Ascending aorta (tissue), 2 donors: ENCODE results near the gene P2RY6. TPM values are rescaled to one million over a fixed set of nuclear protein-coding genes. Genes with fewer than 3 reads are reported as not detected.

Experiments used
- DNase-seq, 2 donors: peaks; one replicate each; pipeline ENCODE4 v3.0.0-alpha.2; 2019; ENCODE audit warnings: low spot score in 2 of 2
- H3K27ac ChIP-seq, 2 donors: fragments of 200-600 bp; sonication (generic); one replicate each; pipeline ENCODE4 v1.5.1; 2016 to 2017; ENCODE audit warnings: mild to moderate bottlenecking in 1 of 2
- H3K27me3 ChIP-seq: fragments of 200-600 bp; sonication (generic); one replicate; pipeline ENCODE4 v1.5.1; 2017
- H3K36me3 ChIP-seq, 2 donors: fragments of 200-600 bp; sonication (generic); one replicate each; pipeline ENCODE4 v1.5.1; 2016
- H3K4me1 ChIP-seq, 2 donors: fragments of 200-600 bp; sonication (generic); one replicate each; pipeline ENCODE4 v1.5.1; 2016 to 2017; ENCODE audit warnings: mild to moderate bottlenecking in 1 of 2
- H3K4me3 ChIP-seq, 2 donors: fragments of 200-600 bp; sonication (generic); one replicate each; pipeline ENCODE4 v1.5.1; 2016 to 2017; ENCODE audit warnings: mild to moderate bottlenecking in 1 of 2
- H3K9me3 ChIP-seq, 2 donors: fragments of 200-600 bp; sonication (generic); one replicate each; pipeline ENCODE4 v1.5.1; 2016
- intact Hi-C: fragments of 100-400 bp; cut with DNase I; formaldehyde crosslinking; loops from one replicate; pipeline ENCODE4 v1.15.1; 2023
- total RNA-seq: library from RNA; depleted of rRNA; stranded (reverse); fragments of >200 nt; gene quantifications from one replicate; pipeline ENCODE4 v1.1.0, GENCODE V29; 2016
- TF ChIP-seq, protein P1 (sequence below), 3 experiments: fragments of 200-600 bp in 2 of 3; fragments of 450-650 bp in 1 of 3; sonication (generic) in 2 of 3; IDR thresholded peaks; one replicate each; pipeline ENCODE4 v1.5.1; 2016 to 2019; ENCODE audit warnings: antibody characterized with exemption in 3 of 3, mild to moderate bottlenecking in 1 of 3, moderate library complexity in 1 of 3

The P2RY6 gene
- total RNA-seq, 1 donor from 2014 or later = 8.8 TPM

DNA sequence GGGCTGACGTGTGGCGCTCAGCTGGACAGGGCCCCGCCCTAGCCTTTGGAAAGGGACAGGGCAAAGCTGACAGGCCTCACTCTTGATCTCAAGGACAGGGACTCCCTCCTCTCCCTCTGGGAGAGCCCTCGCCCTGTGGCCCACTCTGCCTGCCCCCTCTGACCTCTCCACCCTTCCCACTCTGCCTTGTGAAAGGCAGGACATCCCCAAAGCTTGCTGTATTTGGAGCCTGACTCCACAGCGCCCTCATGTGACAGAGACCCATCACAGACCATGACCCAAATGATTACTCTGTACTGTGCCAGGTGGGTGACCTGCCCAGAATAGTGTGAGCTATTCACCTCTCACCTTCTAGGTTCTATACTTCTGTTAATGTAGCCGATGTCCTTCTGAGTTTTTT, 35.3 kb upstream of the P2RY6 start:
- no peaks in the 10 kb centered on the region for H3K9me3 ChIP-seq
- H3K4me3 ChIP-seq = no peak overlapping the region
- H3K4me1 ChIP-seq = peaks cover 5 to 18% of the 10 kb centered on the region in 2 donors
- TF ChIP-seq, protein P1, sequence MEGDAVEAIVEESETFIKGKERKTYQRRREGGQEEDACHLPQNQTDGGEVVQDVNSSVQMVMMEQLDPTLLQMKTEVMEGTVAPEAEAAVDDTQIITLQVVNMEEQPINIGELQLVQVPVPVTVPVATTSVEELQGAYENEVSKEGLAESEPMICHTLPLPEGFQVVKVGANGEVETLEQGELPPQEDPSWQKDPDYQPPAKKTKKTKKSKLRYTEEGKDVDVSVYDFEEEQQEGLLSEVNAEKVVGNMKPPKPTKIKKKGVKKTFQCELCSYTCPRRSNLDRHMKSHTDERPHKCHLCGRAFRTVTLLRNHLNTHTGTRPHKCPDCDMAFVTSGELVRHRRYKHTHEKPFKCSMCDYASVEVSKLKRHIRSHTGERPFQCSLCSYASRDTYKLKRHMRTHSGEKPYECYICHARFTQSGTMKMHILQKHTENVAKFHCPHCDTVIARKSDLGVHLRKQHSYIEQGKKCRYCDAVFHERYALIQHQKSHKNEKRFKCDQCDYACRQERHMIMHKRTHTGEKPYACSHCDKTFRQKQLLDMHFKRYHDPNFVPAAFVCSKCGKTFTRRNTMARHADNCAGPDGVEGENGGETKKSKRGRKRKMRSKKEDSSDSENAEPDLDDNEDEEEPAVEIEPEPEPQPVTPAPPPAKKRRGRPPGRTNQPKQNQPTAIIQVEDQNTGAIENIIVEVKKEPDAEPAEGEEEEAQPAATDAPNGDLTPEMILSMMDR (IDR thresholded peaks at IDR 0.05) = peak; percentile 23 to 56 (median 41)
- no peaks in the 10 kb centered on the region for H3K36me3 ChIP-seq
- intact Hi-C loops = loop anchor here (1.0 kb wide), 1 partner anchor 51 kb away; no protein-coding TSS in a partner anchor
- no peaks in the 10 kb centered on the region for H3K27me3 ChIP-seq
- peak overlapping the region; percentile 67 to 76 for H3K27ac ChIP-seq
- DNase-seq = no peak

DNA sequence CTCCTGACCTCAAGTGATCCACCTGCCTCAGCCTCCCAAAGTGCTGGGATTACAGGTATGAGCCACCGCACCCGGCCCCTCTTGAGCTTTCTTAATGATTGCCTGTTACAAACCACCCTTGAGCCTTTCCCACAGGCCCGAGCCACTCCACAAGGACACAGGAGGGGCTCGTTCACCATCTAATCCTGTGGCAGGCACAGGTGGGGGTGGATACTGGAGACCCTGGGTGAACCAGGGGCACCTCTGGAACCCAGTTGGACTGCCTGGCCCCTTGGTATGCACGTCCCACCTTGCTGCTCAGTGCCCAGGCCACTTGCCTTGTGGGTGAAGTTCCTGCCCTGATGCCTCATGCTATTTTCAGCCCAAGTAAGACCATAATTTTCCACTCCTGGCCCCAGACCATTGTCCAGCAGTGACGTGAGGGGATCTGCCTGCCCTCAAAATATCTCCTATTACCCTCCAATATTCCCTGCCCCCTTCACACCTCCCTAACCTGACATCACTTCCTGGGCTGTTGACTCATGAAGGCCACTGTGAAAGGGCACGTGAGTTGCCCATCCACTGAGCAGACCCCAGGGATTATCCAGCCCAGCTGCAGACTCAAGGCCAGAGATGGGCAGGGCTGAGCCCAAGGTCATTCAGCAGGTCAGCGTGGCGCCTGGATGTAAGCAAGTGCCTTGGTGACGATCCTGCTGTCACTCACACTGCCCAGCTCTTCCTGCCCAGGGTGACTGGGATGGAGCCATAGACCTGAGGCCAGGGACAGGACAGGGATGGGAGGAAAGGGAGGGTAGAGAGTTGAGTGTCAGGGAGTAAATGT, 34.5 kb upstream of the P2RY6 start:
- Histone ChIP-seq H3K36me3 (no peaks in the 10 kb centered on the region), H3K4me1 (peaks cover 5 to 18% of the 10 kb centered on the region in 2 donors), H3K27ac (peak overlapping the region; percentile 67 to 76), H3K9me3 (no peaks in the 10 kb centered on the region), H3K4me3 (no peak overlapping the region), H3K27me3 (no peaks in the 10 kb centered on the region)
- DNase-seq = peak; percentile 51 to 87
- TF ChIP-seq, protein P1 (IDR thresholded peaks at IDR 0.05) = no peak
- intact Hi-C loops = loop anchor here (1.0 kb wide), 1 partner anchor 51 kb away; no protein-coding TSS in a partner anchor

DNA sequence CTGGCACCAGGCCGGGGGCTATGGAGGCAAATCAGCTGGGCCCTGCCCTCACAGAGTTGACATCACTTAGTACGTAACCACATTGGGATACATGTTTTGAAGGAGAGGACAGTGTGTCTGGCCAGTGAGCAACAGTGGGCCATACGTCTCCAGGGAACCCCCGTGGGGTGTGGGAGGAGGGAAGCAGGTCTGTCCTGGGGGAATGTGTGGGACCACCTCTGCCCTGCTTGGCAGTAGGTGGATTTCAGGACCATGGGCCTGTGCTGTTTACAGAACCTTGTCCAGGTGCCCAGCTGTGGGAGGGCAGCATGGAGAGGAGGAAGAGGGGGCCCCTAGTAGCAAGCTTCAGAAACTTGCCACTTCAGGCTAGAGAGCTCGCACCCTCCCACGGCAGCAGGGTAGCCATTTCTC, 33.0 kb upstream of the P2RY6 start:
- no peaks in the 10 kb centered on the region for H3K27me3 ChIP-seq
- intact Hi-C loops = no loop called here
- H3K4me1 ChIP-seq = peaks cover 5 to 20% of the 10 kb centered on the region in 2 donors
- H3K9me3 ChIP-seq = no peaks in the 10 kb centered on the region
- TF ChIP-seq, protein P1 (IDR thresholded peaks at IDR 0.05) = no peak
- peak overlapping the region; percentile 54 to 76 for H3K27ac ChIP-seq
- DNase-seq = no peak
- H3K4me3 ChIP-seq = no peak overlapping the region
- no peaks in the 10 kb centered on the region for H3K36me3 ChIP-seq

DNA sequence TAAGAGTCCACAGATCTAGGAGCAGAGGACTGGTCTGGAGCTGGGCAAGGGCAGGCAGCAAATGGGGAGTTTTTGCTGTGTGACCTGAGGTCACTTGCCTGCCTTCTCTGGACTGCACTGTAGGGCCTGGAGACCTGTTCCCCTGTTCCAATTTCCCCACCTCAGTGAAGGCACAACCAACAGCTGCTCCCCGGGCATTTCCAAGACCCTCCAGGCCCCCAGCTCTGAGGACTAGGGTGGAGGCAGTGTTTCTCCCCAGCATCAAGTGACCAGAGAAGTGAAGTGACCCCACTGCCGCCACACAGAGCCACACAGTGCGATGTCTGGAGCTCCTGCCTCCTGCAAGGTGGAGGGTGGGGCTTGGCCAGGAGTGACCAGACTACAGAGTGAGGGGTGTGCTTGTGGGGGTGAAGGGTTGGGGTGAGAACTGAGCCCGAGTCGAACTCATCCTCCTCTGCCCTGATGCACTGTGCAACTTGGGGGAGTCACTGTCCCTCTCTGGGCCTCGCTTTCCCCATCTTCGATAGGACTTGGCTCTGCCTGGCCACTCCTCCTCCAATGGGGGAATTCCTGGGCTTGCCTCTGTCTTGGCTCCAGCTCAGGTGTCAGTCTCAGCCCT, 32.5 kb upstream of the P2RY6 start:
- TF ChIP-seq, protein P1 (IDR thresholded peaks at IDR 0.05) = no peak
- Histone ChIP-seq H3K36me3 (no peaks in the 10 kb centered on the region), H3K27me3 (no peaks in the 10 kb centered on the region), H3K9me3 (no peaks in the 10 kb centered on the region), H3K4me1 (peaks cover 5 to 20% of the 10 kb centered on the region in 2 donors), H3K4me3 (no peak overlapping the region), H3K27ac (peak overlapping the region; percentile 54 to 76)
- intact Hi-C loops = no loop called here
- no peak for DNase-seq

DNA sequence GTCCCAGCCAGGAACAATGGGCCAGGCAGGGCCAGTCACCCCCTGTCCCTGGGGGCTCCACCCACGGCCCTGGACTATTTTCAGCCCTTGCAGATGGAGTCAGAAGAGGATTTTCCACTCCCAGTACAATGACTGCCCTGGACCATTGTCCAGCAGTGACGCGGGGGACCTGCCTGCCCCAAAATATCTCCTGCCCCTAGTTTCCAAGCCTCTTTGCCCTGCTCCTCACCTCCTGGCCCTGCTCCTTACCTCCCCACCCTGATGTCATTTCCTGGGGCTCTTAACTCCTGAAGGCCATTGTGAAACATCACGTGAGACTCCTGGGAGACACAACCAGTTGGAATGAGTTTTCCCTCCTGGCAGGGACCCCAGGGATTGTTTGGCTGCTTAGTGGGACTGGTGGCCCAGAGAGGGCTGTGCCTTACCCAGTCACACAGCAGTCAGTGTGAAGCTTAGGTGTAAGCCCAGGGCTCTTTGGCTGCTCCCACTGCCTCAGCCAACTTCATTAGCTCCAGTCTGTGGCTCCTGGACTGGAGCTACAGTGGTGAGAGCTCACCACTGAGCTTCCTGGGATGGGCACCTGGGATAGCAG, 31.9 kb upstream of the P2RY6 start:
- Histone ChIP-seq H3K36me3 (no peaks in the 10 kb centered on the region), H3K4me1 (peaks cover 5 to 20% of the 10 kb centered on the region in 2 donors), H3K9me3 (no peaks in the 10 kb centered on the region), H3K4me3 (no peak overlapping the region), H3K27me3 (no peaks in the 10 kb centered on the region), H3K27ac (peak overlapping the region; percentile 54 to 76)
- TF ChIP-seq, protein P1 (IDR thresholded peaks at IDR 0.05) = no peak
- peak; percentile 64 to 91 for DNase-seq
- intact Hi-C loops = no loop called here
